Mucosa of descending colon (tissue), 3 donors: Measurements from ENCODE around the gene MAP7D1. TPM values are rescaled to one million over a fixed set of nuclear protein-coding genes. Genes with fewer than 3 reads are reported as not detected.
"Not testable (repeated sequence)": the region's sequence is repeated elsewhere in the genome, so short reads cannot be mapped to it uniquely, and the experiment has no call there.

Source experiments
- ATAC-seq: fragments of 200-7000 bp; cut with Tn5 transposase; one replicate; pipeline ENCODE4 v1.9.1; 2020; ENCODE audit warnings: mild to moderate bottlenecking, moderate library complexity
- DNase-seq, 3 donors: peaks; one replicate each; pipeline ENCODE4 v3.0.0-alpha.2; 2020
- H3K36me3 ChIP-seq: fragments of 200-600 bp; one replicate; pipeline ENCODE4 v1.8.0; 2021; ENCODE audit warnings: low read depth, mild to moderate bottlenecking
- H3K4me1 ChIP-seq: fragments of 200-600 bp; one replicate; pipeline ENCODE4 v1.8.0; 2021; ENCODE audit warnings: low read depth, mild to moderate bottlenecking
- H3K4me3 ChIP-seq: fragments of 200-600 bp; one replicate; pipeline ENCODE4 v1.8.0; 2021; ENCODE audit warnings: mild to moderate bottlenecking
- H3K9me3 ChIP-seq: fragments of 200-600 bp; one replicate; pipeline ENCODE4 v1.8.0; 2021; ENCODE audit warnings: mild to moderate bottlenecking
- intact Hi-C, 2 donors: fragments of 100-400 bp; cut with DNase I in 1 of 2; cut with micrococcal nuclease in 1 of 2; formaldehyde crosslinking; loops; one replicate each; pipeline versions ENCODE4 v1.11.0 to v1.11.1; 2022; cut with DNase I, micrococcal nuclease
- total RNA-seq, 3 donors: library from RNA; stranded (reverse); fragmentation: NEBNext Ultra II Directional in 2 of 3; extraction: Animal tissue kit (Norgen Biotek cat#: 25700) in 2 of 3; gene quantifications; one replicate each; pipeline versions ENCODE4 v1.2.1 to v1.2.4, GENCODE V29; 2021 to 2023
- TF ChIP-seq, protein P1 (sequence below): fragments of 200-600 bp; IDR thresholded peaks from one replicate; pipeline ENCODE4 v1.8.0; 2022; ENCODE audit warnings: antibody characterized with exemption, mild to moderate bottlenecking
- donor health status: DM: no; HTN: no; CAD: no; lungs with moderate emphysema.
- donor health status: DM: no; HTN: no; CAD: no.
- donor health status: DM: no; HTN: yes; CAD: no.

The MAP7D1 gene
- total RNA-seq, 3 donors from 2014 or later, result 41.5 to 161 (median 61.9) TPM

DNA sequence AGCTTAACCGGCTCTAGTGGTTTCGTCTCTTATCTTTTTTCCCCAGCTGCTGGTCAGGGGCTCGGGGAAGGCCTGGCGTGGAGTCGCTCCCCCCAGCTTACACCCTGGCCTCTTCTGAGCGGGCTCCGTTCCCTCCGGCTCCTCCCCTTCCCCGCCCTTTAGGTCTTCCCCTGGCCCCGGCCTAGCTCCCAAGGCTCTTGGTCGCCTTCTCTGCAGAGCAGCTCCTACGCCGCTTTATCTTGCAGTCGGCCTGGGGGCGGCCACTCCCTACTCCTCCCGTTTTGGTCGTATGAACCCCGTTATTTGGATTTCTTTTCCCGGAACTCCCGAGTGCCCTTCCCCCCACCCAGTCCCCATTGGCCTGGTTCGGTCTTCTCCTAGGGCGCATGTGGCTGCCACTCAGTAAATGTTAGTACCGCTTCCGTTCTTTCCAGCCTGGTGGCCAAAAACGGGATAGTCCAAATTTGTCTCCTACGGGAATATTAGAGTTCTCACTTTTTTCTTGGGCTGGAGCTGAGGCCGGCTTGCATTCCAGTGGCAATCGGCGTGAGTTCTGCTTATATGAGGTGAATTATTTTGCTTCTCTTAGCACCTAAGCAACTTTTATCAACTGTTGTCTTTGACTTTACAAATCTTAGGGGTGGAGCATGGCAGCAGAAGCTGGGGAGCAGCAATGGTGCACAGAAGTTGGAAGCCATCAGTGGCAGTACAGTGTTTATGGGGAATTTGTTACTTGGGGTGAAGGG is 68.8 kb downstream of the MAP7D1 start:
- TF ChIP-seq, protein P1, sequence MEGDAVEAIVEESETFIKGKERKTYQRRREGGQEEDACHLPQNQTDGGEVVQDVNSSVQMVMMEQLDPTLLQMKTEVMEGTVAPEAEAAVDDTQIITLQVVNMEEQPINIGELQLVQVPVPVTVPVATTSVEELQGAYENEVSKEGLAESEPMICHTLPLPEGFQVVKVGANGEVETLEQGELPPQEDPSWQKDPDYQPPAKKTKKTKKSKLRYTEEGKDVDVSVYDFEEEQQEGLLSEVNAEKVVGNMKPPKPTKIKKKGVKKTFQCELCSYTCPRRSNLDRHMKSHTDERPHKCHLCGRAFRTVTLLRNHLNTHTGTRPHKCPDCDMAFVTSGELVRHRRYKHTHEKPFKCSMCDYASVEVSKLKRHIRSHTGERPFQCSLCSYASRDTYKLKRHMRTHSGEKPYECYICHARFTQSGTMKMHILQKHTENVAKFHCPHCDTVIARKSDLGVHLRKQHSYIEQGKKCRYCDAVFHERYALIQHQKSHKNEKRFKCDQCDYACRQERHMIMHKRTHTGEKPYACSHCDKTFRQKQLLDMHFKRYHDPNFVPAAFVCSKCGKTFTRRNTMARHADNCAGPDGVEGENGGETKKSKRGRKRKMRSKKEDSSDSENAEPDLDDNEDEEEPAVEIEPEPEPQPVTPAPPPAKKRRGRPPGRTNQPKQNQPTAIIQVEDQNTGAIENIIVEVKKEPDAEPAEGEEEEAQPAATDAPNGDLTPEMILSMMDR, result no peak
- DNase-seq, result no peak
- no peaks in the 10 kb centered on the region for H3K9me3 ChIP-seq
- peaks cover 24% of the 10 kb centered on the region for H3K4me1 ChIP-seq
- intact Hi-C loops, result no loop called here
- peaks cover 4% of the 10 kb centered on the region for H3K36me3 ChIP-seq
- H3K4me3 ChIP-seq, result peak overlapping the region; percentile 73
- ATAC-seq, result peak; percentile 77

DNA sequence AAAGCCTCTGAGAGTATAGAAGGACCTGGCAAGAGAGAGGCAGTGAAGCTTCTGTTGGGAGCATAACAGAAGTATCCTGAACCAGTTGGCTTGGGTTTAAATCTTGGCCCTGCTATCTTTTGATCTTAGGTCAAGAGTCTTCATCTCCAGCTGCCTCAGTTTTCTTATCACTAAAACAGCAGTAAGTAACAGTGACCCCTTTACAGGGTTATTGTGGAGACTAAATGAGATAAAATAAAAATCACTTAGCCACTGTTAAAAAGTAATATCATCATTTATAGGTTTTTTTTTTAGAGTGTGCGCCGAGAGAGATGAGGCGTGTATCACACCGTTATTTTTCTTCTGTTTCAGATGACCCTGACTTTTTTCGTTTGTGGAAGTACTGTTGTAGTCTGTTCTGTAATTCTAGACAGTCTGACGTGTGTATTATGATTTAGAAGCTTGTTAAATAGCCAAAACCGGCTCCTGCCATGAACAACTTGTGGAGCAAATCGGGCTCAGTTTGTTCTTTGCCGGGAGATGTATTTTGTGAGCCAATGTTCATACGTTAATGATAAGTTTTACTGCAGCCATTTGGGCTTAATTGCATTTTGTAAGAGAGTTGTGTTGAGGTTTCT is 69.4 kb downstream of the MAP7D1 start:
- DNase-seq (no peak), ATAC-seq (no peak)
- intact Hi-C loops, result no loop called here
- Histone ChIP-seq H3K9me3 (no peaks in the 10 kb centered on the region), H3K4me3 (peak overlapping the region; percentile 73), H3K36me3 (peaks cover 4% of the 10 kb centered on the region), H3K4me1 (peaks cover 24% of the 10 kb centered on the region)
- TF ChIP-seq, protein P1, result no peak

DNA sequence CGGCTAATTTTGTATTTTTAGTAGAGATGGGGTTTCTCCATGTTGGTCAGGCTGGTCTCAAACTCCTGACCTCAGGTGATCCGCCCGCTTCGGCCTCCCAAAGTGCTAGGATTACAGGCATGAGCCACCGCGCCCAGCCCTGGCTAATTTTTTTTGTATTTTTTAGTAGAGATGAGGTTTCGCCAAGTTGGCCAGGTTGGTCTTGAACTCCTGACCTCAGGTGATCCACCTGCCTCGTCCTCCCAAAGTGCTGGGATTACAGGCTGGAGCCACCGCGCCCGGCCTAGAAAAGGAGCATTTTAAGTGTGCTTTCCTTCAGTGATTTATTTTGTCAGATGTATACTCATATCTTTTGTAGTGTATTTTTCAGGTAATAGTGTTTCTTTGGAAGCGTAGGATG is 74.3 kb downstream of the MAP7D1 start:
- H3K4me1 ChIP-seq, result peaks cover 12% of the 10 kb centered on the region
- H3K4me3 ChIP-seq, intact Hi-C loops, ATAC-seq, H3K36me3 ChIP-seq, H3K9me3 ChIP-seq, DNase-seq: not testable (repeated sequence)

Other genes starting within 250 kb of the MAP7D1 start
- gene AGO3, start 225.1 kb upstream of the MAP7D1 start, total RNA-seq, result 10 to 100 TPM; 16.6 to 34.5 (median 16.9) TPM
- under 1 TPM in 2 of 3 donors, not detected in 1; 0.19 to 0.32 TPM for gene TEKT2, start 72.1 kb upstream of the MAP7D1 start, total RNA-seq
- 10 to 100 TPM; 17.8 to 24.5 (median 18.0) TPM for gene ADPRS, start 67.3 kb upstream of the MAP7D1 start, total RNA-seq
- 1 to 10 TPM in 2 of 3 donors, under 1 TPM in 1; 0.58 to 4.5 (median 1.5) TPM for gene COL8A2, start 30.9 kb upstream of the MAP7D1 start, total RNA-seq
- 10 to 100 TPM; 55.7 to 86.6 (median 57.7) TPM for gene TRAPPC3, start 6.7 kb upstream of the MAP7D1 start, total RNA-seq
- gene THRAP3, start 68.3 kb downstream of the MAP7D1 start, total RNA-seq, result 100 to 1,000 TPM in 1 of 3 donors, 10 to 100 TPM in 2; 83.0 to 103 (median 85.1) TPM
- 10 to 100 TPM; 12.3 to 18.0 (median 14.2) TPM for gene SH3D21, start 150.2 kb downstream of the MAP7D1 start, total RNA-seq
- gene EVA1B, start 167.5 kb downstream of the MAP7D1 start, total RNA-seq, result 10 to 100 TPM in 1 of 3 donors, 1 to 10 TPM in 2; 1.5 to 17.6 (median 8.2) TPM
- gene STK40, start 229.8 kb downstream of the MAP7D1 start, total RNA-seq, result 10 to 100 TPM; 51.5 to 85.0 (median 59.4) TPM
- 10 to 100 TPM; 19.5 to 52.9 (median 22.5) TPM for gene LSM10, start 241.7 kb downstream of the MAP7D1 start, total RNA-seq